HG03159 (cell line): ENCODE data around the gene KCNJ6.
"Not testable (repeated sequence)": the region's sequence is repeated elsewhere in the genome, so short reads cannot be mapped to it uniquely, and the experiment has no call there.

Source experiments
- ATAC-seq: cut with Tn5 transposase; IDR thresholded peaks from one replicate; pipeline ENCODE4 v1.9.1; 2021; ENCODE audit warnings: mild to moderate bottlenecking, moderate library complexity; ENCODE audit not compliant: unreplicated experiment

The KCNJ6 gene

DNA sequence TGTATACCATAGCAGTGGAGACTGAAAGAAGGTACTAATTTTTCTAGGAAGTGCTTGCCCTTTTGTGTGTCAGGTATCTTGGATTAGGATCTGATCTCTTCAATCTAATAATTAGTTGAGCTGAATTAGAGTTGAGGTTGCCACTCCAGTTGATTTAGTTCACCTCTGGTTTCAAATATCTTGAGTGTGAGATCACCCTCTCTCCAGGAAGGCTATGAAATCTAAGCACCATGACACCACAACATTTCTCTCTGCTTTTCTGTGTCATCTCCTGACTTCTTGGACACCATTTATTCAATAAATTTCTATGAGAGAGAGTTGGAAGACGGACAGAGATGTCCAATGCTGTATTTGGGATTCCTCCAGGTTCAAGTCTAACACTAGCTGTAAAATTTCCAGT is 336.9 kb downstream of the KCNJ6 start:
- ATAC-seq = no peak

DNA sequence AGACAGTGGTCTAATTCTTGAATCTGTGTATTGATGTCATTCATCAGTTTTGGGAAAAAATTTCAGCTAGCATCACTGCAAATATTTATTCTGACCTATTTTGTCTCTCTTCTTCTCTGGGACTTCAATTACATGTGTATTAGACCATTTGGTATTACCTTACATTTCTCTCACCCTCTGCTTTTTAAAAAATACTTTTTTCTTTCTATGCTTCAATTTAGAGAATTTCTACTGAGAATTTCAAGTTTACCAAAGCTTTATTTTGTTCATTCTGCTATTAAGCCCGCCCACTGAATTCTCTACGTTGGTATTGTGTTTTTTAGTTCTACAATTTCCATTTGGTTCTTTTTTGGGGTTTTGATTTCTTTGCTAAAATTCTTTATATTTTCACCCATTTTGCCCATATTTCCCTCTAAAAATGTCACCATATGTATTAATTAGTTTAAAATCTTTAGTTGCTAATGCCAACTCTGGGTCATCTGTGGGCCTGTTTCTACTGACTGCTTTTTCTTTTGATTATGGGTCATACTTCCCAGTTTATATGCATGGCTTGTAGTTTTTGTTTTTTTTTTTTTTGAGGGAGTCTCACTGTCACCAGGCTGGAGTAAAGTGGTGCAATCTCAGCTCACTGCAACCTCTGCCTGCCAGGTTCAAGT is 337.7 kb downstream of the KCNJ6 start:
- ATAC-seq = no peak

DNA sequence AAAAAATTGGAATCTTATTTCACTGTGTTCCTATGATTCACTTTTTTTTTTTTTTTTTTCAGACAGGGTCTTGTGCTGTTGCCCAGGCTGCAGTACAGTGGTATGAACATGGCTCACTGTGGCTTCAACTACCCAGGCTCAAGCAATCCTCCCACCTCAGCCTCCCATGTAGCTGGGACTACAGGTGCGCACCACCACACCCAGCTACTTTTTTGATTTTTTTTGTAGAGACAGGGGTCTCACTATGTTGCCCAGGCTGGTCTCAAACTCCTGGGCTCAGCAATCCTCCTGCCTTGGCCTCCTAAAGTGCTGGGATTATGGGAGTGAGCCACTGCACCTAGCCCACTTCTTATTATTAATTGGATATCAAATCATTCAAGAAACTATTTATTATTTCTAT is 339.3 kb downstream of the KCNJ6 start:
- ATAC-seq = not testable (repeated sequence)

DNA sequence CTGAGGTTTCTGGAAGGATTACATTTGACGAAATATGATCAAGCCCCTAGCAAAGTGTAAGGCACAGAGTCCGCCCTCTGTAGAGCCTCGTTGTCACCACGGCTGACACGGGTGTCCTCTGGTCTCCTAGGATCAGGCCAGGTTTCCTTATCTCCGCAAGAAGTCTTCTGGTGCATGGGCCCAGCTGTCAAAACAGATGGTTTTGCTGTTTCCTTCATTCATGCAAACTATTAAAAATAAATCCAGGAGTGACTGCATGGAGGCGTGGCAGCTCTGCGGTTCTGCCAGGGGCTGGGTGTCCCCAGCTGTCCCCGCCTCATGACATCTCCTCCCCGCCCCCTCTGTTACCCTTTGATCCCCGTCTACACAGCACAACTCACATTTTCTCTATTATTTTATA is 340.7 kb downstream of the KCNJ6 start:
- ATAC-seq = no peak

DNA sequence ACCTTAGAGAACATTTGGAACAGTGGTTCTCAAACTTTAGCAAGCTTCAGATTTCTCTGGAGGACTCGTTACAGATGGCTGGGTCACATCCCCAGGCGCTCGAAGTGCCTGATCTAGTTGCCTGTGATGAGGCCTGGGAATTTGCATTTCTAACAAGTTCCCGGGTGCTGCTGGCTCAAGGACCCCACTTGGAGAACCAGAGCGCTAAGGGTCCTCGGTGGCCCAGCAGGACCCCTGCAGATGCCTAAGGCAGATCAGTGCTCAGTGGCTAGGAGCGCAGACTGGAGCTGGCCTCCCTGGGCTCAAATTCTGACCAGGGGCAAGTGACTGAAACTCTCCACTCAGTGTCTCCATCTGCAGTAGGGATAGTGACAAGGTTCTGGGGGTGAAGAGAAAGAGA is 341.5 kb downstream of the KCNJ6 start:
- ATAC-seq = no peak

DNA sequence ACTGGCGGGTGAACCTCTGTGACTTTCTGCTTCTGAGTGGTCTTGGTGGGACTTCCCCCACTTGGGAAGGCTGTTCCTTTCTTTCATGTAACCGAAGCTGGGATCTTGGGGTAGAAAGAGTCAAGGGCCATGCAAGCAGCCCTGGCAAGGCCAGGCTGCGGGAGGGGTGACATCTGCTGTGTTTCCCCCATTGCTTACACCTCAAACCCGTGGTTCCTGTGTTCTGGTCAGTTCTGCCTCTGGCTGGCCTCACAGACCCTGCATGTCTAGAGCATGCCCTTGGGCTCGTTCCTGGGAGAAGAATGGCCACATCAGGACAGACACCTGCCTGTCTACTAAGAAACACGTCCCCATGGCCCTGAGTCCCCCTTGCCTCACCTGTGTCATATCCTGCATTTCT is 341.9 kb downstream of the KCNJ6 start:
- ATAC-seq = no peak

DNA sequence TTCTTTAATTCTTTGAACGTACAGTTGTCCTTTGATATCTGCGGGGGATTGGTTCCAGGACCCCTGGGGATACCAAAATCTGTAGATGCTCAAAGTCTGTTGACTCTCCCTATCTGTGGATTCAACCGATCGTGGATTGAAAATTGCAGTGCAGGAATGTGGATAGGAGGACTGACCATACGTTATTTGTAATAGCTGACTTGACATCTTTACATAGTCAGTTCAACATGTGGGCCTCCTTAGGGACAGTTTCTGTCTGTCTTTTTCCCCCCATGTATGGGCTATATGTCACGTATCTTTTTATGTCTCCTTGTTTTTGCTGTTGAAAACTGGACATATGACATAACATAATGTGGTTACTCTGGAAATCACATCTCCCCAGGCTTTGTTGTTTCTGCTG is 344.8 kb downstream of the KCNJ6 start:
- no peak for ATAC-seq

DNA sequence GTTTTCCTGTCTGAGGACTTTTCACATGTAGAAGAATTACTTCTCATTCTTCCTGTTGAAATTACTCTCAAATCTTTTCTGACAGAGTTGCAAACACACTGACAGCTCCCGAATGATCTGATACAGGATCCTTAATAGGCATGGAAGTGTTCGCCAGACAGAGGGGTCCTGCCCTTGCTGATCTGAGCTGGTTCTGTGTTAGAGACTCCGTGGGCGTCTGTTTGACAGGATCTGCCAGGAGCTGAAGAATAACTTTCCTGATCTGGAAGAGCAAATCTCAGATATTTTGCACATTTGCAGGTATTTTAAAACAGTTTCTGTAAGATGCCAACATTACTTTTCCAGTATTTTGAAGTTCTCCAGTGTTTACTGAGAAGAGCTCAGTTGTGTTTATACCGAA is 347.3 kb downstream of the KCNJ6 start:
- ATAC-seq = no peak

DNA sequence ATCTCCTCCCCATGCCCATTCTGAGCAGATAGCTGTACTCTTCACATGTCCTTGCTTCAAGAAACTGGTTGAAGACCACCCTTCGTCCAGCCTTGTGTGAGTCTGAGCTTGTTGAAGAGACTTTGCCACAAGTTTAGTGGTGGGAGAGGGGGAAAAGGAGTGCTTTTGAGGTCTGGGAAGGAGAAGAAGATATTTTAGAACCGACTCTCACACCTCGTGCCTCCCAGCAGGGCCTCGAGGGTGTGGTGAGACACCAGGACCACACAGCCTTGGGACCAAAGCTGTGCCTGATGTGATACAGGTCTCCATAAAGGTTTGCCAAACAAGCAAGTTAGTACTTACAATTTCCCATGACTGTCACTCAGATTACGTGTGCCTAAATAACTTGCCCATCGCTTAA is 347.8 kb downstream of the KCNJ6 start:
- ATAC-seq = no peak

DNA sequence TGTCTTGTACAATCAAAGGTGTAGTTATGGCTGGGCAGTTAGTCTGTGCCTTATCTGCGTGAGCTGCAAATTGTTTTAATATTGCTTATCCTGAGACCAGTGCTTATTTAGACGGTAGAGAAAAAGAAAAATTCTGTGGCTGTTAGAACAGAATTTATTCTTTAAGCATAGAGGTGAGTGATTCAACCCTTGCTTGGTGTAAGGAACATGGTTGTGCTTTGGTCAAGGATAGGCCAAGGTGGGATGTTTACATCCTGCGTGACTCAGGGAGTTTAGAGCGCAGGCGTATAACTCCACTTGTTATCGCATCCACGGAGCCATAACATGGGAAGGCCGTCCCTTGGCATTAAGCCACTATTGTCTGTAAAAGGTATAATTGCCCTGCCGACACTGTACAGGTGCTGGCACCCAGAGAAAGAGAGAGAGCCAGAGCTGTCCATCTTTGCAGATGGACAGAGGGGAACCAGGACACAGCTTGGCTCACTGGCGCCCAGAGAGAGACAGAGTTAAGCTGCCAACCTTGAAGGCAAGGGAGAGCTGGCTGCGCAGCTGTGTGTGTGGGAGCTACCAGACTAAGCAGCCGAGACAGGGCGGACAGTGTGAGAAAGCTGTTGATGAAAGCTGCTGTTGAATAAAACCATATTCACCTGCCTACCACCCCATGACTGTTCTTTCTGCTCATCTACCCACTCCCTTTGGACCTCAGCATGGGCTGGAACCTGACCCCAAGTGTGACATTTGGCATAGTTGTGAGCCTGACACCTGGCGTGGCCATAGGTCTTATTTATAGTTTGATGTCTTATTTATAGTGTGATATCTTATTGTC is 349.3 kb downstream of the KCNJ6 start:
- ATAC-seq = no peak

DNA sequence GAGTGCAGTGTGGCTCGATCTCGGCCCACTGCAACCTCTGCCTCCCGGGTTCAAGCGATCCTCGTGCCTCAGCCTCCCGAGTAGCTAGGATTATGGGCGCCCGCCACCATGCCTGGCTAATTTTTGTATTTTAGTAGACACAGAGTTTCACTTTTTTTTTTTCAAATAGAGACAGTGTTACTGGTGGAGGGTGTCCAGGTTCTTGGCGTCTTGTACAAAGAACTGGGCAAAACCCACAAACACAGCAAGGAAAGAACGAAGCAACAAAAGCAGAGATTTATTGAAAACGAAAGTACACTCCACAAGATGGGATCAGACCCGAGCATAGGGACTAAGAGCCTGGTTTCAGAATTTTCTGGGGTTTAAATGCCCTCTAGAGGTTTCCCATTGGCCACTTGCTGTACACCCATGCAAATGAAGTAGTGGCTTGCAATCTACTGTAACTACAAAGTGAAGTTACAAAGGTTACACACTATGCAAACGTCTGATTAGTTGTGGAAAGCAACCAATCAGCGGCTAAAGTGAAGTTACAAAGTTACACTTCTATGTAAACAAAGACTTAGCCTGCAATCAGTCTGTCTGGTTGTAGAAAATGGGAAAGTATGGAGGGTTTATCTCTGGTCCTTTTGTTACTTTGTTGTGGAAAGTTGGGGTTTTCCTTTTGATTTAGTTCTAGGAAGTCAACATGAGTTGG is 350.6 kb downstream of the KCNJ6 start:
- ATAC-seq = no peak

DNA sequence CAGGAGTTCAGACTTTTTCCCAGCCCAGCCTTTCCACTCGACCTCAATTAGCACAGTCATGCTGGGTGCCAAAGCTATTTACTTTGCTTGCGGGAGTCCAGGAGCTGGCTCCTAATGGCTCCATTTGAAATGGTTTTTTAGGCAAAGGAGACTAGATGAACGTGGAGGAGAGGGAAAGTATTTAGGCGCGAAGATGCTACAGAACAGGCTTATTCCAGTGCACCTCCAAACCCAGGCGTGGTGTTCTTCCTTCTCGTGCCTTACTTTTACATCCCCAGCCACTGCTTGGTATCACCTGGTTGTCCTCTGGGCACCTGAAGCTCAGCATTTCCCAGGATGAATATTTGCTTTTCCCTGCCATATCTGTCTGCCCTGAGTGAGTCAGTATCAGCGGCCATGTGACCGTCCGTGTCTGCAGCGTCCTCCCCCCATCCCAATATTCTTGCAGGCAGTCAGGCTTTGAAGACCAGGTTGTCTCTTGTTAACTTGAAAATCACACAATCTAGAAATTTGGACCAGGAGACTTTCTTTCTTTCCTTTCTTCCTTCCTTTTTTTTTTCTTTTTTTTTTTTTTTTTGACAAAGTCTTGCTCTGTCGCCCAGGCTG is 351.2 kb downstream of the KCNJ6 start:
- ATAC-seq = no peak

DNA sequence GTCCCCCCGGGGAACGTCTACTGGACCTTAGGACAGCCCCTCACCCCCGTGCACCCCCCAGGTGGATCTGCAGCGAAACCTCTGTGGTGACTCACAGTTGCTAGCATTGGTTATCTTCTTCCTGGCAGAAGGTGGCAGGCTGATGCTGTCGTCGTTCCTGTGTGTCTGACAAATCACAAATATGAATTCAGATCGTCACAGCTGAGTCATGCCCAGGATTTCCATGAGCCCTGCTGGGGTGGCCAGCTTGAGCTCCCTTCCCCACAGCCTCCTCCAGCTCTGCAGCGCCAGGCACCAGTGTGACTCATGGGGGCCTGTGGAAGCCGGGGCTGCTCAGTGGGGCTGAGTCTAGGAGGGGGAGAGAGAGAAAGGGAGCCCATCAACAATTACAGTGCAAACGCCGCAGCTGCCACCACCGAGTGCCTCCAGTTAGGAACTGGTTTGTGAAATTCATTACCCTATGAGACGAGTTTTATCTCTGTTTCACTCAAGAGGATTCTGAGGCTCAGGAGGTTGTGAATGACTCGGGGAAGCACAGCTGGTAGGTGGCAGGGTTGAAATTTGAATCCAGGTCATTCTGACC is 351.8 kb downstream of the KCNJ6 start:
- peak; percentile 52 for ATAC-seq

DNA sequence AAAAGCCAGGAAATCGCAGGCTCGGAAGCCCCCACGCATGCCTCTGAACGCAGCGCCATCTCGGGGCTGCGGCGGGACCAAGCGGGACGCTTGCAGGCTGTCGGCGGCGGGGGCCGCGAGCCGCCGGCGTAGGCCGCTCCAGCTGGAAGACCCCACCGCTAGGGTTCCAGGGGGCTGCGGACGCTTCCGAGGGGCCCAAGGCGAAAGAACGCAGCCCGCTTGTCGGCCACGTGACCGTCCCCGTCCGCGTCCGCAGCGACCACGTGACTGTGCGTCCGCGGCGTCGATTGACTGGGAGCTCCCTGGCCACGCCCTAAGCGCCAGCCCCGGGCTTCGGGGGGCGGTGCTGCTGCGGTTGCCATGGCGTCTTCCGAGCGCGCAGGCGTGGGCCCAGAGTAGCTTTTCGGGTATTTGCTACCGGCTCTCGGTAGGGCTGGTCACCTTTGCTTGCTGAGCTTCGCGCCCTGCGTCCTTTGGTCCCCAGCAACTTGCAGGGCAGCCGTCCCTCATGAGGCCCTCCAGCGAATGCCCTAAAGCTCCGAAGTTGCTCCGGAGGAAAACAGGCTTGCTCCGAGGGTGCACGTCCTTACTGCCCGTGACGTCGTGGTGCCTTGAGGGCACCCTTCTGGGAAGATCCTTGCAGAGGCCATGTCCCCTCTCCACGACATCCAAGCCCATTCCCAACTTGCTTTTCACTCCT is 352.5 kb downstream of the KCNJ6 start:
- ATAC-seq = peak; percentile 88

DNA sequence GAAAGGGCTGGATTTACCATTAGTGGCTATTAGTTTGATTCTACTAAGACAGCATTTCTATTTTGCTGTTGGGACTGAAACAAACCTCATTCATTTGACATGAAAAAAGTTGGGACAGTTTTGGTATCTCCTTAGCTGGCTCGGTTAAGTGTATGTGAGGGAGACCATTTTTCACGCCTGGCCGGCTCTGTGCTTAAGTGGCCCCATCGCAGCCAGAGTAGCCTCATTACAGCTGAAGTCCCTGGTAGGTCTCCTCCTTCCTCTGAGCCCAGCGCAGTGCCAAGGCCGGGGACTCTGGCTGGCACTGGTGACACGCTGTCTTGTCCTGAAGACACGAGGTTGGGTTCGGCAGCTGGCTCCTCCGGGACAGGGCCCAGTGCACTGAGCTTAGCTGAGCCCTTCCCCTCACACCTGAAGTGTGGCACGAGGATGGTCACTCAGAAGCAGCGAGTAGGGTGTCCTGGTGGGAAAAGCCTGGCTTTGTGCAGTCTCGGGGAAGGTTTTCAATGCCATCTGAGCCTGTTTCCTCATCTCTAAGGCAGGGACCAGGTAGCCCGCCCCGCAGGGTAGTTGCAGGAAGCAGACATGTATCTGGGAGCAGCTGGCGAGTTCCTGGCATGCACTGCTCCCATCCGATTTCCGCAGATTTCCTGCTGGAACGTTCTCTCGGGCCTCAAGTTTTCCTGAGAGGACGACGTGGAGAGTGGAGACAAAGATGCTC is 353.2 kb downstream of the KCNJ6 start:
- ATAC-seq = peak; percentile 7

DNA sequence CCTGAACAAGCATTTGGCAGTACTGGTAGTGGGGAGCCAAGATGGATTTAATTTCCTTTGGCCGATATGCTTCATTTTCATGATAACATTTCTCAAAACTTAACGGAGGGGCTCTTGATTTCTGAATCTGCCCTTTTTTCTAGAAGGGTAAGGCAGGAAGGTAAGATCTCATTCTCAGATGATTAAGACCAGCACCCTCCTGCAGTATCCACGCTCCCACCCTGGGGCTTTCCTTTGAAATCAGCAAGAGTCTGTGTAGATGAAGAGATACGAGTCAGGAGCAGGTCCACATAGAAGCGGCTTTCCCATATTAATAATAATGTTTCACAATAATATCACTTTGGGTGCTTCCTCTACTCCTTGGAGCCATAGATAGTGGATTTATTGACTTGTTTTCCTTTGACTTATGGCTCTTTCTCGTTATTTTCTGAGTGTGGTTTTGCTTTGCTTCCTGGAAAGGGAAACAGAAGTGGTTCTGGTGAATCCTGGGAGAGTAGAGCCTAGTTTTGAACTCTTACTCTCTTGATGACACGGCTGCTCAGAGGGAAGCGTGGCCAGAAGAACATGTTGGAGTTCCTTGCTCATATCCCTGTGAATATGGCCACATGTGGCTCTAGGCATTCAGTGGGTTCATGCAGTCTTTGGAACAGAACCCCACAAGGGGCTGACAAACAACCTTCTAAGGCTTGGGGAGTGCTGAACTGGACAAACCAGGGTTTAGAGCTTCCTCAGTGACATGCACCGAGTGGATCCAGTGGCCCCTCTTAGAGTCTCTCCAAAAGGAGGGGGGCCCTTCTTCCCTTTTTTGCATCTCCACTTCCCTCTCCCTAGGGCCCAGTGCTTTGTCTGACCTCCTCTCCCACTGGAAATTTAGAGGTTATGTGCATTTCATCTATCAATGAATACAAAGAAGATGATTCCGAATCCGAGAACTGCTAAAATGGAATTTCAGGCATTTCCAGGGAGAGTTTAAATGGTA is 354.0 kb downstream of the KCNJ6 start:
- ATAC-seq = no peak

DNA sequence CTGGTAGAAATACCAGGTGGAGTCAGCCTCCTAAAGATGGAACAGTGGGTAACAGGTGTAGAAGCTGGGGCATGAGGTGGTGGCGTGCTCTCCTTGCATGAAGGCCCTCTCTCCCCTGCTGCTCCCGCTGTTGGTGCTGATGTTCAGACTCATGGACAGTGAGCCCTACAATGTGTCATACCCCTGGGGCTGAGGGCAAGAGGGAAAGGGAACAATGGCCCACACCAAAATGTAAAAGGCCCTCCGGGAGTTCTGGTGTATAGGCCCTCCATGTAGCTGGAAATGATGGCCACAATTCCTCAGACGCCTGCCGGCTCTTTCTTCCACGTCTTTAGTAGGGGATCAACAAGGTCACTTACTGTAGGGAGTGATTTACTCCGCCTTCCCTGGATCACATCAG is 354.8 kb downstream of the KCNJ6 start:
- ATAC-seq = no peak

DNA sequence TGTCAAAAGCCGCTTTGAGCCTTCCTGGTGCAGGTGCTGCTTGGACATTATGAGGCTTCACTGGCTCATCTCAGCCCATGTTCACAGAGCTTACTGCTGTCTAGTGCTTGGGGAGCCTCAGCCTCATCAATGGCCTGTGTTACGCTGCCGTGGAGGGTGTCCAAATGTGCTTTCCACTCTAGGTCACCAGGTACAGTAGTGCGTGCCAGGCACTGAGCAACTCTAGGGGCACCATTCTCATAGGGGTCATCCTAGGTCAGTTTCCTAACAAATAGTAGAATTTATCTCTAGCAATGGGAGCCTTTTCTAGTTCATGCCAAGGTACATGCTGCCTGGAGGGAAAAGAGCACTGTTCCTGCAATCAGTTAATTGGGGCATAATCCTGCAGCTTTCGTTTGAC is 355.9 kb downstream of the KCNJ6 start:
- no peak for ATAC-seq
